ENCODE results near the gene SCFD2.
"Not testable (repeated sequence)": the region's sequence is repeated elsewhere in the genome, so short reads cannot be mapped to it uniquely, and the experiment has no call there.

The SCFD2 gene

GRCh38 chr4:53346392-53346791 is 19.5 kb downstream of the SCFD2 start:
- DNase-seq (ENCODE audit: low read depth), result not testable (repeated sequence)

DNA sequence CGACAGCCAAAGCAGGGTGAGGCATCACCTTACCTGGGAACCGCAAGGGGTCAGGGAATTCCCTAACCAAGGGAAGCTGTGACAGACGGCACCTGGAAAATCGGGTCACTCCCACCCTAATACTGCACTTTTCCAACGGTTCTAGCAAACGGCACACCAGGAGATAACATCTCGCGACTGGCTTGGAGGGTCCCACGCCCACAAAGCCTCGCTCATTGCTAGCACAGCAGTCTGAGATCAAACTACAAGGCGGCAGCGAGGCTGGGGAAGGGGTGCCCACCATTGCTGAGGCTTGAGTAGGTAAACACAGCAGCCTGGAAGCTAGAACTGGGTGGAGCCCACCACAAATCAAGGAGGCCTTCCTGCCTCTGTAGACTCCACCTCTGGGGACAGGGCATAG is 25.7 kb downstream of the SCFD2 start:
- not testable (repeated sequence) for DNase-seq (ENCODE audit: low read depth)

DNA sequence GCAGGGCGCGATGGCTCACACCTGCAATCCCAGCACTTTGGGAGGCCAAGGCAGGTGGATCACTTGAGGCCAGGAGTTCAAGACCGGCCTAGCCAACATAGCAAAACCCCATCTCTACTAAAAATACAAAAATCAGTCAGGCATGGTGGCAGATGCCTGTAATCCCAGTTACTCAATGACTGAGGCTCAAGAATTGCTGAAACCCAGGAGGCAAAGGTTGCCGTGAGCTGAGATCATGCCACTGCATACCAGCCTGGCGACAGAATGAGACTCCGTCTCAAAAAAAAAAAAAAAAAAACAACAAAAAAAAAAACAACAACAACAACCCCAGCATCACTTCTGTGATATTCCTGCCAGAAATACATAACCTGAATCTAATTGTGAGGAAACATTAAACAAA is 30.9 kb downstream of the SCFD2 start:
- not testable (repeated sequence) for DNase-seq (ENCODE audit: low read depth)

- no peak for DNase-seq (ENCODE audit: low read depth)
Observed at GRCh38 chr4:53326535-53326934, 39.3 kb downstream of the SCFD2 start.

DNA sequence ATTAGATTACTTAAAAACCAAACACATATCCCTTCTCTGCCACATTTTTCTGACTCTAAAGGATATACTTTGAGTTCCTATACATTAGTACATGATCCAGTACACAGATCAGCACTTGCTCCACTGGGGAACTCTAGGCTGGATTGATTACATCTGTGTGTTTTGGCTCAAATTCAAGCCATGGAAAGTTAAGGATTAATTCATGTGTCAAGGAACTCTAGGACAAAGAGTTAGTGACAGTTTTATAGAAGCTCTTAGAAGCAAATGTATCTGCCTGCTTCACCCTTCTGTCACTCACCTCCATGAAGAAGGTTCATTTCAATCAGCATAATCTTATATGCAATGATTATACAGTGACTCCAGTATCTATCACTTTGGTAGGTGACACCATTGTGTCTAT is 43.2 kb downstream of the SCFD2 start:
- DNase-seq (ENCODE audit: low read depth), result no peak

- no peak for DNase-seq (ENCODE audit: low read depth)
Observed at GRCh38 chr4:53321984-53322289, 43.9 kb downstream of the SCFD2 start.

GRCh38 chr4:53321151-53321983 is 44.5 kb downstream of the SCFD2 start:
- DNase-seq (ENCODE audit: low read depth), result no peak

DNA sequence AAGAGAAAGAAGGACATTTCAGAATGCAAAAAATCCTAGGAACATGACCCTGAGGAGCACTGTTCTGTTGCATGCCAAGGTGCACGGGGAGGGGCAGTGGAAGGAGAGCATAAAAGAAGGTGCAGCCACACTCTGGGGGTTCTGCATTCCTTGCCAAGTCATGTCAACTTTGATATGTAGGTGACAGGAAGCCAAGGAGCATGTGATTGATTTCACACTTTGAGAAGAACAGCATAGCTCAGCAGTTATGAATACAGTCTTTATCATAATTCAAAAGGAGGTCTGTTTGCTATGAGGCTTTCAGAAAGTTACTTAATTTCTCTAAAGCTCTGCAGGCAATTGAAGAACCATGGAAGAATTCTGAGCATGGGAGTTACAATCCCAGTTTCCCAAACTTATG is 50.6 kb downstream of the SCFD2 start:
- no peak for DNase-seq (ENCODE audit: low read depth)

DNA sequence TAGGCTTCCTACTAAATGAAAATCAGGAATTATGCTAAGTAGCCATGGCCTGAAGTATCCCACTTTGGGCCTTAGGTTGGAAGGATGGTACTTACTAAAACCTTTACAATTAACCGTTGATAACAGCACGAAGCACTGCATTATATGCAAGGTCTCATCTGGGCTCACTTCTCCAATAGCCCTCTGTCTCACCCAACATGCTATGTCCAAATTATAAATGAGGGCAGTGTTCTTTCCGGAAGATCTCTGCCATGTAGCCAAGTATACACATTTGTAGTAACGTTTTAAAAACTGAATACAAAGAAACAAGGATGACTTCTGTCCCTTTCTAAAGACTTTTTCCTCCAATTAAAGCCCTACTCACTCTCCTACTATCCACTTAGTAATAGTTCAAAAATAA is 51.6 kb downstream of the SCFD2 start:
- DNase-seq (ENCODE audit: low read depth), result no peak

DNA sequence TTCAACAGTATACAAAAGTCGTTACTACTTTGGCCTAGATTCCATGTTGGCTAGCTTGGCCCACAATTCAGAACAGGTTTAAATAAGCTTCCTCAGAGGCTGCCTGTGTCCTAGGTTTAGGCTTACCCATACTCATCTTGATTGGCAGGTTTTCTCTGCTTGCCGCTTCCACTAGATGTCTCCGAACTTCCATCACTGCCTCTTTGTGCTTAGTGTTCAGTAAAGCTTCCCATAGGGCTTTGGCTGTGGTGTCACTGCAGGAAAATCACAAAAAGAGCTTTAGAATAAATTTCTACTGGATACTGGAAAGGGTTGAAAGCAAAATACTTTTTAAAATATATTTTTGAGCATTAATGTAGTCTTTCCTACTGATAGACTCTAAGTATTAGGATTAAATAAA is 52.4 kb downstream of the SCFD2 start:
- DNase-seq (ENCODE audit: low read depth), result no peak

- no peak for DNase-seq (ENCODE audit: low read depth)
Observed at GRCh38 chr4:53309321-53310040, 56.4 kb downstream of the SCFD2 start.

DNA sequence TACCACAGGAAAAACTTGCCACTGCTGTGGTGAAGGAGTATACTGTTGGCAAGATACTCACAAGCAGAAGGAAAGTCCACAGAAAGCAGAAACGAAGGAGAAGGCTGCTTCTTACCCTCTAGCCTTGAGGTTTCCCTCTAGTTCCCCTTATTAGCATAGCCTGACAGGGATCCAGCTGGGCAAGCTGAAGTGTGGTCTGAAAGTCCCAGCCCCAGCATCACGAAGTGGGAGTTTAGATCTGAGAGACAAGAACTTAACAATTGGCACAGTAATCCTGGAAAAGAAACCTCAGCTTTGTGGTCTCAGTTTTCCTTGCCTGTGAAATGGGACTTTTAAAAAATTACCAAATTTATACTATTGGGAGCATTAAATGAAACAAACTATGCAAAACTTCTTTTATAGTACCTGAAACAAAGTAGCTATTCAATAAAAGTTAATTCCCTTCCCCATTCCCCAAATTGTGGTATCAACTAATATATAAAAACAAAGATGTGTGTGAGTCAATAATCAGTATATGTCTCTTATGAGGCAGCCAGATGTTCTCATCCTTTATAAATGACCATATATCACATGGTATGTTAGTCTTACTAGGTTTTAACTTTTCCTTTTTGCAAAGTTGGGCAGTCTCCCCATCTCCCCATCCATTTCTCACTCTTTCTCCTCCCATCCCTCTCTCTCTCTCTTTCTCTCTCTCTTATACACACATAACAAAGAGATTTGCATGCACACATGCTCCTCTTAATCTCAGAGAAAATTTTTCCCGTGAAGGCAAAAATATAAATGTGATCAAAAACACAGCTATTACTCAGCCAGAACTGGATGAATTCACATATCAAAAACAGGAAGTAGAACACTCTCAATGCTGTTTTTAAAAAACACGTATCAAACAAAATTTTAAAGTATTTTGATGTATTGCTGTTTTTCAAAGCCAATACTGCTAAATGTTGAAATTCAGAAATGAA is 57.8 kb downstream of the SCFD2 start:
- no peak for DNase-seq (ENCODE audit: low read depth)

GRCh38 chr4:53307210-53307609 is 58.7 kb downstream of the SCFD2 start:
- no peak for DNase-seq (ENCODE audit: low read depth)

DNA sequence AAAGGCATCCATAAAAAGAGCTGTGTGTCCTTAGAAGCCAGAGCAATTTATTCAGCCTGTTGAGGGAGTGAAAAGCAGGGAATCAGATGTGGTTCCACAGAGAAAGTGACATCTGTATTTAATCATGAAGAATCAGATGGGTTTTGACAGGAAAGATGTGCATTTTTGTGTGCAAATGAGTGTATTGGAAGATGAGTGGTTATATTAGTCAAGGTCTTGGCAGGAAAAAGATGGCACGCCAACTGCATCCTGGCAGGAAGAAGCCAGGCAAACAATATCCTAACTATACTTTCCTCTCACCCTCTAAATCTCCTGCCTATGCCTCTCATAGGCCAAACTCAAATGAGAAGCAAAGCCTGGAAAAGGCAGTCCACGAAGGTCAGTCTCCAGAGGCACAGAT is 59.1 kb downstream of the SCFD2 start:
- no peak for DNase-seq (ENCODE audit: low read depth)

GRCh38 chr4:53292209-53292608 is 73.7 kb downstream of the SCFD2 start:
- not testable (repeated sequence) for DNase-seq (ENCODE audit: low read depth)

GRCh38 chr4:53281438-53281837 is 84.4 kb downstream of the SCFD2 start:
- no peak for DNase-seq (ENCODE audit: low read depth)

DNA sequence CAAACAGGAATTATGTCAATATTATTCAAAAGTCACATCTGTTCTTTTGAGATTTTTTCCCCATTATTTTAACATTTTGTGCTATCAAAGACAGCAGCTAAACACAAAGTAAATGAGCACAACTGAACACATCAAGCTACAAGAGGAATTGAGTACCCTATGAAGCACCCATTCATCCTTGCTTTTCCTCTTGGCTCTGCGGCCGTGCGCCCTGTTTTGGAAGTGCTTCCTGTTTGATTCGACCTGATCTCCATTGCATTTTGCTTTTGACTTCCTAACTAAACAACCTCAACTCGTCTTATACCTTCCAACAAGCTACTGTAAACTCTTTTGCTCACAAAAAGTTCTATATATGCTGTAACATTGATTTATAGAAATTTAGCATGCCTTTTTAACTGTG is 85.0 kb downstream of the SCFD2 start:
- no peak for DNase-seq (ENCODE audit: low read depth)

GRCh38 chr4:53274609-53275268 is 91.1 kb downstream of the SCFD2 start:
- DNase-seq (ENCODE audit: low read depth), result no peak

- no peak for DNase-seq (ENCODE audit: low read depth)
Observed at GRCh38 chr4:53273726-53274125, 92.1 kb downstream of the SCFD2 start.

- DNase-seq (ENCODE audit: low read depth), result no peak
Observed at GRCh38 chr4:53267026-53267425, 98.8 kb downstream of the SCFD2 start.

GRCh38 chr4:53255986-53256385 is 109.9 kb downstream of the SCFD2 start:
- not testable (repeated sequence) for DNase-seq (ENCODE audit: low read depth)

DNA sequence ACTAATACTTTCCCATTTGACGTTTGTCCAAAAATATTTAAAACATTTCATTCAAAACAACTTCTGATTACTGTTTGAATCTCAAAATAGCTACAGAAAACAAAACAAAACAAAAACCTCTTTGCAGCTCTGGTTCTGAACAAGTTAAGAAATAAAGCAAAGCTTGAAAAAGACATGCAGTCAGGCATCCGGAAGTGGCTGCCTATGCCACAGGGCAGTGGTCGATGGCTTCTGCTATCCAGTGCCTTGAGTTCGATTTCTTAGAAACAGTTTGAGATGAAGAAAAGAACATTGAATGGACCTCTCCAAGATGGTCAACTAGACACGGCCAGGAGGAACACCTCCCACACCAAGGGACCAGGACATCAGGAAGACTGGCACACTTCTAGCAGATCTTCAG is 125.3 kb downstream of the SCFD2 start:
- no peak for DNase-seq (ENCODE audit: low read depth)
